NOMO-1 treated with DMSO at 0.1 percent for 48 hours (cell line): ENCODE data around the gene SDF4.

Experiments used
- DNase-seq: peaks from one replicate; lab custom pipeline; 2025; ENCODE audit not compliant: unreplicated experiment; lab: John Stamatoyannopoulos, UW

Gene SDF4

GRCh38 chr1:1229770-1230169 is 2.0 kb downstream of the SDF4 start:
- DNase-seq, result no peak

- DNase-seq, result no peak
Measured at GRCh38 chr1:1228596-1229321, 3.0 kb downstream of the SDF4 start.

GRCh38 chr1:1228187-1228586 is 3.6 kb downstream of the SDF4 start:
- no peak for DNase-seq

- no peak for DNase-seq
Measured at GRCh38 chr1:1227386-1227785, 4.4 kb downstream of the SDF4 start.

- DNase-seq, result no peak
Measured at GRCh38 chr1:1226566-1227362, 5.0 kb downstream of the SDF4 start.

- DNase-seq, result no peak
Measured at GRCh38 chr1:1225913-1226312, 5.9 kb downstream of the SDF4 start.

- no peak for DNase-seq
Measured at GRCh38 chr1:1225238-1225845, 6.5 kb downstream of the SDF4 start.

- no peak for DNase-seq
Measured at GRCh38 chr1:1223891-1224290, 7.9 kb downstream of the SDF4 start.

- no peak for DNase-seq
Measured at GRCh38 chr1:1223321-1223720, 8.5 kb downstream of the SDF4 start.

GRCh38 chr1:1222575-1223225 is 9.1 kb downstream of the SDF4 start:
- no peak for DNase-seq

GRCh38 chr1:1221887-1222574 is 9.8 kb downstream of the SDF4 start:
- no peak for DNase-seq

GRCh38 chr1:1220197-1220596 is 11.6 kb downstream of the SDF4 start:
- DNase-seq, result no peak

- DNase-seq, result no peak
Measured at GRCh38 chr1:1219341-1219740, 12.5 kb downstream of the SDF4 start.

- DNase-seq, result no peak
Measured at GRCh38 chr1:1218524-1219200, 13.1 kb downstream of the SDF4 start.

GRCh38 chr1:1217621-1218523 is 13.9 kb downstream of the SDF4 start:
- DNase-seq, result no peak

GRCh38 chr1:1216770-1217620 is 14.8 kb downstream of the SDF4 start:
- no peak for DNase-seq

GRCh38 chr1:1215881-1216605 is 15.8 kb downstream of the SDF4 start:
- no peak for DNase-seq
